ENCODE results near the gene RIMKLB. TPM values are rescaled to one million over a fixed set of nuclear protein-coding genes. Genes with fewer than 3 reads are reported as not detected.

The RIMKLB gene
- total RNA-seq, 1 experiment from 2014 or later: 34.4 TPM

DNA sequence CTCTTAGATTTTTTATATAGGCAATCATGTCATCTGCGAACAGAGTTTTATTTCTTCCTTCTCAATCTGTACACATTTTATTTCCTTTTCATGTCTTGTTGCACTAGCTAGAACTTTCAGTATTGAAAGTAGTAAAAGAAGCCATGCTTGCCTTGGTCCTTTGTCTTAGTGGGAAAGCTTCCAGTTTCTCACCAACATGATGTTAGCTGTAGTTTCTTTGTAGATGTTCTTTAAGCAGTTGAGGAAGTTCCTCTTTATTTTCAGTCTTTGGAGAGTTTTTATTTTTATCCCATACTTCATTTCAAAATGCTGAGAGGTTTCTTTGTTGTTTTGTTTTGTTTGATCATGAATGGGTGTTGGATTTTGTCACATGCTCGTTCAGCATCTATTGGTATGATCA, 12.7 kb upstream of the RIMKLB start:
- ChIA-PET POLR2A (no interaction called here), CTCF (interaction anchor here (0.6 to 13.3 kb wide), 11 partner anchors 23 to 365 kb away, joined by 3 to 165 read pairs (median 5); partner anchors contain the start of gene PHC1)
- no peaks in the 10 kb centered on the region for H3K36me3 Mint-ChIP-seq (ENCODE audit: insufficient read depth, unreplicated experiment)
- no peak overlapping the region for H3K27ac Mint-ChIP-seq (ENCODE audit: low read depth, unreplicated experiment)
- no peak for DNase-seq (ENCODE audit: unreplicated experiment)
- TF ChIP-seq, protein P1, sequence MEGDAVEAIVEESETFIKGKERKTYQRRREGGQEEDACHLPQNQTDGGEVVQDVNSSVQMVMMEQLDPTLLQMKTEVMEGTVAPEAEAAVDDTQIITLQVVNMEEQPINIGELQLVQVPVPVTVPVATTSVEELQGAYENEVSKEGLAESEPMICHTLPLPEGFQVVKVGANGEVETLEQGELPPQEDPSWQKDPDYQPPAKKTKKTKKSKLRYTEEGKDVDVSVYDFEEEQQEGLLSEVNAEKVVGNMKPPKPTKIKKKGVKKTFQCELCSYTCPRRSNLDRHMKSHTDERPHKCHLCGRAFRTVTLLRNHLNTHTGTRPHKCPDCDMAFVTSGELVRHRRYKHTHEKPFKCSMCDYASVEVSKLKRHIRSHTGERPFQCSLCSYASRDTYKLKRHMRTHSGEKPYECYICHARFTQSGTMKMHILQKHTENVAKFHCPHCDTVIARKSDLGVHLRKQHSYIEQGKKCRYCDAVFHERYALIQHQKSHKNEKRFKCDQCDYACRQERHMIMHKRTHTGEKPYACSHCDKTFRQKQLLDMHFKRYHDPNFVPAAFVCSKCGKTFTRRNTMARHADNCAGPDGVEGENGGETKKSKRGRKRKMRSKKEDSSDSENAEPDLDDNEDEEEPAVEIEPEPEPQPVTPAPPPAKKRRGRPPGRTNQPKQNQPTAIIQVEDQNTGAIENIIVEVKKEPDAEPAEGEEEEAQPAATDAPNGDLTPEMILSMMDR (IDR thresholded peaks at IDR 0.05; ENCODE audit: unreplicated experiment): no peak
- intact Hi-C loops (cut with micrococcal nuclease): no loop called here
- BruUV-seq (replicated peaks): no TSS peak
- no peak overlapping the region for H3K4me3 Mint-ChIP-seq (ENCODE audit: unreplicated experiment)
- no peaks in the 10 kb centered on the region for H3K27me3 Mint-ChIP-seq (ENCODE audit: insufficient read depth, unreplicated experiment)
- H3K4me1 Mint-ChIP-seq (ENCODE audit: insufficient read depth, unreplicated experiment): peaks cover 13% of the 10 kb centered on the region
- H3K9me3 Mint-ChIP-seq (ENCODE audit: unreplicated experiment): no peaks in the 10 kb centered on the region

DNA sequence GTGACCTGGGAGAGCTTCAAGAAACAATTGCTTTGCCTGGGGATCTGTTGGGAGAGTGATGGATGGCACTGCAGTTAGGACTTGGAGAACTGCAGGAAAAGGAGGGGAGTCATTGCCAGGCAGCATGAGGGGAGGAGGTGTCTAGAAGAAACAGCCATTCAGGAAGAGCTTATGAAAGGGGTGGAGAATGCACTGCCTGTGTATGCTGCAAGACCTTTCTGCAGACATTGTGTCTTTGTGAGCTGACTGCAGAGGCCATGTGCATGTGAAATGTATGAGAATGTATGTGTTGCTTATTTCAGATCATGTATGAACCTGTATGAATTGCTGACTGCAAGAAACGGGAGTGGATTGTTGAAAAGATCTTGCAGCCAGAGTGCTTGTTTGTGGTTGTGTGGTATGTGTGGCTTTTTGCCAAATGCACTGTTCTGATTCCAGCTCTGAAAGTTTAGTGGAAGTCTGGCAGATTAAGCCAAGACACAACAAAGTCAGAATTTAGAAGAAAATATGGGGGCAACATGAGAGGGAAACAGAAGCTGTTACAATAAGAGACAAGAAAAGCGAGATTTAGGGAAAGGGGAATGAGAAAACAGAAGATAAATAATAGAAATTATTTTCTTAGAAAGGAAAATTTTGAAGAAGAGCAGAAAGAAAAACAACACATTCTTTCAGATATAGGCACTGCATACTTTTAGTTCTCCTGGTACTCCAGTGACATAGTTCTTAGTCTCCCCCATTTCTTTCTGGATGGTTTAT, 9.8 kb upstream of the RIMKLB start:
- H3K27me3 Mint-ChIP-seq (ENCODE audit: insufficient read depth, unreplicated experiment): no peaks in the 10 kb centered on the region
- no peaks in the 10 kb centered on the region for H3K9me3 Mint-ChIP-seq (ENCODE audit: unreplicated experiment)
- ChIA-PET POLR2A (interaction anchor here (0.6 to 2.6 kb wide), 12 partner anchors 8 to 354 kb away, joined by 3 to 12 read pairs (median 4); partner anchors contain the start of genes M6PR and RIMKLB), CTCF (interaction anchor here (0.6 to 13.3 kb wide), 11 partner anchors 9 to 361 kb away, joined by 3 to 165 read pairs (median 5); partner anchors contain the start of genes M6PR and RIMKLB)
- no peak overlapping the region for H3K27ac Mint-ChIP-seq (ENCODE audit: low read depth, unreplicated experiment)
- no peak overlapping the region for H3K4me3 Mint-ChIP-seq (ENCODE audit: unreplicated experiment)
- DNase-seq (ENCODE audit: unreplicated experiment): peak; percentile 77
- H3K36me3 Mint-ChIP-seq (ENCODE audit: insufficient read depth, unreplicated experiment): no peaks in the 10 kb centered on the region
- TF ChIP-seq, protein P1 (IDR thresholded peaks at IDR 0.05; ENCODE audit: unreplicated experiment): no peak
- intact Hi-C loops (cut with micrococcal nuclease): no loop called here
- BruUV-seq (replicated peaks): no TSS peak
- no peaks in the 10 kb centered on the region for H3K4me1 Mint-ChIP-seq (ENCODE audit: insufficient read depth, unreplicated experiment)

DNA sequence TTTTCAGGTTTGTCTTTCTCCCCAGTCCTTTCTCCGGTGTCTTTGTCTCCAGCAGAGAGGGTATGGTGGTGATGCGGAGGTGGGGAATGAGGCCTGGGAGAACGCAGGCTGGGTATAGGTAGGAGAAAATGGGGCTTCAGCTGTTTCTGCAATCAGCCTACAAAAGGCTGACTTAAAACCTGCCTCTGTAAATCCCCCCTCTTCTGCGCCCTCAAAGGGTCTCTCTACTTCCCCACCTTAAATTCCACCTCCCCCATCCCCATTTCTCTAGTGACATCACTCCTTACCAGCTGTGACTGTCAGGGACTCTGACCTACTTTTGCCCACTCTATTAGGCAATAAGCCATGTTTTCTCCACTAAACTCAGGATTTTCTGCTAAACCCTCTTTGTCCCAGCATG, 8.1 kb upstream of the RIMKLB start:
- no peak for DNase-seq (ENCODE audit: unreplicated experiment)
- no peak overlapping the region for H3K4me3 Mint-ChIP-seq (ENCODE audit: unreplicated experiment)
- H3K27me3 Mint-ChIP-seq (ENCODE audit: insufficient read depth, unreplicated experiment): no peaks in the 10 kb centered on the region
- ChIA-PET POLR2A (no interaction called here), CTCF (no interaction called here)
- intact Hi-C loops (cut with micrococcal nuclease): no loop called here
- H3K9me3 Mint-ChIP-seq (ENCODE audit: unreplicated experiment): no peaks in the 10 kb centered on the region
- BruUV-seq (replicated peaks): no TSS peak
- H3K27ac Mint-ChIP-seq (ENCODE audit: low read depth, unreplicated experiment): peak overlapping the region; percentile 57
- H3K4me1 Mint-ChIP-seq (ENCODE audit: insufficient read depth, unreplicated experiment): no peaks in the 10 kb centered on the region
- TF ChIP-seq, protein P1 (IDR thresholded peaks at IDR 0.05; ENCODE audit: unreplicated experiment): no peak
- H3K36me3 Mint-ChIP-seq (ENCODE audit: insufficient read depth, unreplicated experiment): no peaks in the 10 kb centered on the region

DNA sequence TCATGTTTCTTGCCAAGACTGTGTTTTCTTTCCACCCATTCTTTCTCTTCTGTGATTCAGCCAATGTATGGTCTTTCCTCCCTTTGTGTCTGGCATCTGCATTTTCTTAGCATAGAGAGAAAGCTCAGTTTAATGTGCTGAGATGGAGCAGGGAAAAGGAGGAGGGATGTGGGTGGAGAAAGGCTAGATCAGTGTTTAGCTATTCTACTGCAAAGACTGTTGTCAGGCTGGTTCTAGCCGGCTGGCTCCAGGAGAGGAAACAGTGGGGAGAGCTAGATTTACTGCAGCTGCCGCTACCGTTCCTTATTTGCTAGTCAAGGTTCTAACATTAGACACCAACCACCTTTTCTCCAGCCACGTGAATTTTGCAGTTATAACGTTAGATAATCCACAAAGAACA, 5.2 kb upstream of the RIMKLB start:
- H3K27me3 Mint-ChIP-seq (ENCODE audit: insufficient read depth, unreplicated experiment): no peaks in the 10 kb centered on the region
- H3K36me3 Mint-ChIP-seq (ENCODE audit: insufficient read depth, unreplicated experiment): no peaks in the 10 kb centered on the region
- no peaks in the 10 kb centered on the region for H3K9me3 Mint-ChIP-seq (ENCODE audit: unreplicated experiment)
- no peak for DNase-seq (ENCODE audit: unreplicated experiment)
- ChIA-PET CTCF (no interaction called here), POLR2A (interaction anchor here (0.9 to 1.2 kb wide), 2 partner anchors 10 to 366 kb away, joined by 3 to 4 read pairs; no protein-coding TSS in a partner anchor)
- no TSS peak for BruUV-seq (replicated peaks)
- no peaks in the 10 kb centered on the region for H3K4me1 Mint-ChIP-seq (ENCODE audit: insufficient read depth, unreplicated experiment)
- TF ChIP-seq, protein P1 (IDR thresholded peaks at IDR 0.05; ENCODE audit: unreplicated experiment): no peak
- H3K4me3 Mint-ChIP-seq (ENCODE audit: unreplicated experiment): no peak overlapping the region
- H3K27ac Mint-ChIP-seq (ENCODE audit: low read depth, unreplicated experiment): no peak overlapping the region
- intact Hi-C loops (cut with micrococcal nuclease): no loop called here

Data from MCF 10A (cell line).